IPS-20b (cell line): ENCODE measurements around the gene LRGUK.
"Not testable (repeated sequence)": the region's sequence is repeated elsewhere in the genome, so short reads cannot be mapped to it uniquely, and the experiment has no call there.

ENCODE experiments used
- H3K27ac ChIP-seq: one replicate; pipeline ENCODE4 v1.5.1; 2013; ENCODE audit warnings: low read length
- H3K27me3 ChIP-seq: 2 replicates; pipeline ENCODE4 v1.6.1; 2013; ENCODE audit warnings: mild to moderate bottlenecking, low read length, inconsistent platforms; ENCODE audit not compliant: insufficient read depth
- H3K36me3 ChIP-seq: 2 replicates; pipeline ENCODE4 v1.6.1; 2013; ENCODE audit warnings: low read depth, mild to moderate bottlenecking, inconsistent platforms, low read length, moderate library complexity; ENCODE audit not compliant: insufficient read depth
- H3K4me1 ChIP-seq: 2 replicates; pipeline ENCODE4 v1.6.1; 2013; ENCODE audit warnings: mild to moderate bottlenecking, control low read depth, inconsistent platforms, low read length, moderate library complexity; ENCODE audit not compliant: insufficient read depth
- H3K4me3 ChIP-seq: 2 replicates; pipeline ENCODE4 v1.5.1; 2013; ENCODE audit warnings: mild to moderate bottlenecking, low read length, inconsistent platforms
- H3K9ac ChIP-seq: 2 replicates; pipeline ENCODE4 v1.6.1; 2013; ENCODE audit warnings: low read depth, mild to moderate bottlenecking, inconsistent platforms, low read length, moderate library complexity
- H3K9me3 ChIP-seq: 2 replicates; pipeline ENCODE4 v1.6.1; 2013; ENCODE audit warnings: mild to moderate bottlenecking, low read depth, low read length, inconsistent platforms; ENCODE audit not compliant: insufficient read depth

LRGUK gene

GRCh38 chr7:134126966-134127848, at the start of gene LRGUK:
Gene LRGUK, plus strand, starts transcription at chr7:134127340. Its CDS starts 28 bp downstream, at chr7:134127368.
- no peaks in the 10 kb centered on the region for H3K36me3 ChIP-seq
- H3K27me3 ChIP-seq, result 0 out of 2 replicates have a peak, but pooled peaks cover 9% of the 10 kb centered on the region
- H3K4me3 ChIP-seq, result peak within 1 kb of the TSS; percentile 89
- peak within 1 kb of the TSS; percentile 78; the same call in 1 of the 2 replicates for H3K9ac ChIP-seq
- H3K4me1 ChIP-seq, result peaks cover 35% of the 10 kb centered on the region
- no peak within 1 kb of the TSS for H3K27ac ChIP-seq
- no peaks in the 10 kb centered on the region for H3K9me3 ChIP-seq

- H3K4me3 ChIP-seq, H3K4me1 ChIP-seq, H3K9me3 ChIP-seq, H3K36me3 ChIP-seq, H3K27me3 ChIP-seq, H3K27ac ChIP-seq, H3K9ac ChIP-seq: not testable (repeated sequence)
Observed at GRCh38 chr7:134077560-134077959, 49.6 kb upstream of the LRGUK start.

GRCh38 chr7:134078991-134079390, 48.1 kb upstream of the LRGUK start:
- H3K27ac ChIP-seq, result no peak overlapping the region
- no peak overlapping the region for H3K9ac ChIP-seq
- H3K27me3 ChIP-seq, result no peaks in the 10 kb centered on the region
- no peaks in the 10 kb centered on the region for H3K4me1 ChIP-seq
- peaks cover 6% of the 10 kb centered on the region for H3K9me3 ChIP-seq
- H3K36me3 ChIP-seq, result 0 out of 2 replicates have a peak, but pooled peaks cover 5% of the 10 kb centered on the region
- H3K4me3 ChIP-seq, result no peak overlapping the region

GRCh38 chr7:134081695-134082094, 45.4 kb upstream of the LRGUK start:
- Histone ChIP-seq H3K9ac (no peak overlapping the region), H3K36me3 (no peaks in the 10 kb centered on the region), H3K27ac (no peak overlapping the region), H3K9me3 (peaks cover under 1% of the 10 kb centered on the region; the same call in 1 of the 2 replicates), H3K4me1 (no peaks in the 10 kb centered on the region), H3K4me3 (no peak overlapping the region), H3K27me3 (no peaks in the 10 kb centered on the region)

GRCh38 chr7:134083766-134084487, 43.2 kb upstream of the LRGUK start:
- Histone ChIP-seq H3K9me3 (peaks cover 23% of the 10 kb centered on the region), H3K27ac (no peak overlapping the region), H3K27me3 (no peaks in the 10 kb centered on the region), H3K36me3 (no peaks in the 10 kb centered on the region), H3K4me3 (no peak overlapping the region), H3K4me1 (no peaks in the 10 kb centered on the region), H3K9ac (no peak overlapping the region)

- no peaks in the 10 kb centered on the region for H3K36me3 ChIP-seq
- peaks cover 30% of the 10 kb centered on the region for H3K9me3 ChIP-seq
- H3K27ac ChIP-seq, result no peak overlapping the region
- no peak overlapping the region for H3K4me3 ChIP-seq
- no peak overlapping the region for H3K9ac ChIP-seq
- H3K27me3 ChIP-seq, result no peaks in the 10 kb centered on the region
- no peaks in the 10 kb centered on the region for H3K4me1 ChIP-seq
Observed at GRCh38 chr7:134084488-134085144, 42.5 kb upstream of the LRGUK start.

GRCh38 chr7:134085311-134085710, 41.8 kb upstream of the LRGUK start:
- Histone ChIP-seq H3K27ac (no peak overlapping the region), H3K9me3 (peaks cover 37% of the 10 kb centered on the region), H3K36me3 (no peaks in the 10 kb centered on the region), H3K4me3 (no peak overlapping the region), H3K4me1 (no peaks in the 10 kb centered on the region), H3K27me3 (no peaks in the 10 kb centered on the region), H3K9ac (no peak overlapping the region)

- Histone ChIP-seq H3K9ac (no peak overlapping the region), H3K4me3 (no peak overlapping the region), H3K27me3 (no peaks in the 10 kb centered on the region), H3K27ac (no peak overlapping the region), H3K4me1 (no peaks in the 10 kb centered on the region), H3K9me3 (peaks cover 55% of the 10 kb centered on the region), H3K36me3 (no peaks in the 10 kb centered on the region)
Observed at GRCh38 chr7:134086998-134087735, 40.0 kb upstream of the LRGUK start.

GRCh38 chr7:134088199-134088598, 38.9 kb upstream of the LRGUK start:
- Histone ChIP-seq H3K4me1 (no peaks in the 10 kb centered on the region), H3K36me3 (no peaks in the 10 kb centered on the region), H3K27ac (no peak overlapping the region), H3K27me3 (no peaks in the 10 kb centered on the region), H3K4me3 (no peak overlapping the region; the same call in 1 of the 2 replicates), H3K9me3 (peaks cover 61% of the 10 kb centered on the region), H3K9ac (no peak overlapping the region)

- Histone ChIP-seq H3K4me1 (no peaks in the 10 kb centered on the region), H3K27me3 (no peaks in the 10 kb centered on the region), H3K9ac (no peak overlapping the region), H3K4me3 (no peak overlapping the region), H3K36me3 (no peaks in the 10 kb centered on the region), H3K9me3 (peaks cover 67% of the 10 kb centered on the region), H3K27ac (no peak overlapping the region)
Observed at GRCh38 chr7:134089446-134089845, 37.7 kb upstream of the LRGUK start.

- H3K36me3 ChIP-seq, result no peaks in the 10 kb centered on the region
- H3K4me1 ChIP-seq, result no peaks in the 10 kb centered on the region
- H3K9me3 ChIP-seq, result peaks cover 19% of the 10 kb centered on the region; the same call in 1 of the 2 replicates
- H3K9ac ChIP-seq, result no peak overlapping the region
- H3K4me3 ChIP-seq, result no peak overlapping the region
- no peak overlapping the region for H3K27ac ChIP-seq
- H3K27me3 ChIP-seq, result no peaks in the 10 kb centered on the region
Observed at GRCh38 chr7:134098072-134098471, 29.1 kb upstream of the LRGUK start.
